Ascending aorta (tissue), 2 donors: Measurements from ENCODE around the gene PABPN1. TPM values are rescaled to one million over a fixed set of nuclear protein-coding genes. Genes with fewer than 3 reads are reported as not detected.

Experiments
- DNase-seq, 2 donors: peaks; one replicate each; pipeline ENCODE4 v3.0.0-alpha.2; 2019; ENCODE audit warnings: low spot score in 2 of 2
- H3K27ac ChIP-seq, 2 donors: fragments of 200-600 bp; sonication (generic); one replicate each; pipeline ENCODE4 v1.5.1; 2016 to 2017; ENCODE audit warnings: mild to moderate bottlenecking in 1 of 2
- H3K27me3 ChIP-seq: fragments of 200-600 bp; sonication (generic); one replicate; pipeline ENCODE4 v1.5.1; 2017
- H3K36me3 ChIP-seq, 2 donors: fragments of 200-600 bp; sonication (generic); one replicate each; pipeline ENCODE4 v1.5.1; 2016
- H3K4me1 ChIP-seq, 2 donors: fragments of 200-600 bp; sonication (generic); one replicate each; pipeline ENCODE4 v1.5.1; 2016 to 2017; ENCODE audit warnings: mild to moderate bottlenecking in 1 of 2
- H3K4me3 ChIP-seq, 2 donors: fragments of 200-600 bp; sonication (generic); one replicate each; pipeline ENCODE4 v1.5.1; 2016 to 2017; ENCODE audit warnings: mild to moderate bottlenecking in 1 of 2
- H3K9me3 ChIP-seq, 2 donors: fragments of 200-600 bp; sonication (generic); one replicate each; pipeline ENCODE4 v1.5.1; 2016
- intact Hi-C: fragments of 100-400 bp; cut with DNase I; formaldehyde crosslinking; loops from one replicate; pipeline ENCODE4 v1.15.1; 2023
- total RNA-seq: library from RNA; depleted of rRNA; stranded (reverse); fragments of >200 nt; gene quantifications from one replicate; pipeline ENCODE4 v1.1.0, GENCODE V29; 2016
- TF ChIP-seq, protein P1 (sequence below), 3 experiments: fragments of 200-600 bp in 2 of 3; fragments of 450-650 bp in 1 of 3; sonication (generic) in 2 of 3; IDR thresholded peaks; one replicate each; pipeline ENCODE4 v1.5.1; 2016 to 2019; ENCODE audit warnings: antibody characterized with exemption in 3 of 3, mild to moderate bottlenecking in 1 of 3, moderate library complexity in 1 of 3

PABPN1 gene
- total RNA-seq, 1 donor from 2014 or later, result 90.6 TPM

DNA sequence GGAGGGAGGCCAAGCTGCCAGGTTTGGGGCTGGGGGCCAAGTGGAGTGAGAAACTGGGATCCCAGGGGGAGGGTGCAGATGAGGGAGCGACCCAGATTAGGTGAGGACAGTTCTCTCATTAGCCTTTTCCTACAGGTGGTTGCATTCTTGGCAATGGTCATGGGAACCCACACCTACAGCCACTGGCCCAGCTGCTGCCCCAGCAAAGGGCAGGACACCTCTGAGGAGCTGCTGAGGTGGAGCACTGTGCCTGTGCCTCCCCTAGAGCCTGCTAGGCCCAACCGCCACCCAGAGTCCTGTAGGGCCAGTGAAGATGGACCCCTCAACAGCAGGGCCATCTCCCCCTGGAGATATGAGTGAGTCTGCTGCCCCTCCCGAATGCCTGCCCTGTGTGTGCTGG lies 51.8 kb downstream of the PABPN1 start:
- Histone ChIP-seq H3K9me3 (no peaks in the 10 kb centered on the region), H3K27ac (no peak overlapping the region), H3K36me3 (no peaks in the 10 kb centered on the region), H3K4me3 (no peak overlapping the region), H3K4me1 (no peaks in the 10 kb centered on the region), H3K27me3 (no peaks in the 10 kb centered on the region)
- intact Hi-C loops, result no loop called here
- TF ChIP-seq, protein P1, sequence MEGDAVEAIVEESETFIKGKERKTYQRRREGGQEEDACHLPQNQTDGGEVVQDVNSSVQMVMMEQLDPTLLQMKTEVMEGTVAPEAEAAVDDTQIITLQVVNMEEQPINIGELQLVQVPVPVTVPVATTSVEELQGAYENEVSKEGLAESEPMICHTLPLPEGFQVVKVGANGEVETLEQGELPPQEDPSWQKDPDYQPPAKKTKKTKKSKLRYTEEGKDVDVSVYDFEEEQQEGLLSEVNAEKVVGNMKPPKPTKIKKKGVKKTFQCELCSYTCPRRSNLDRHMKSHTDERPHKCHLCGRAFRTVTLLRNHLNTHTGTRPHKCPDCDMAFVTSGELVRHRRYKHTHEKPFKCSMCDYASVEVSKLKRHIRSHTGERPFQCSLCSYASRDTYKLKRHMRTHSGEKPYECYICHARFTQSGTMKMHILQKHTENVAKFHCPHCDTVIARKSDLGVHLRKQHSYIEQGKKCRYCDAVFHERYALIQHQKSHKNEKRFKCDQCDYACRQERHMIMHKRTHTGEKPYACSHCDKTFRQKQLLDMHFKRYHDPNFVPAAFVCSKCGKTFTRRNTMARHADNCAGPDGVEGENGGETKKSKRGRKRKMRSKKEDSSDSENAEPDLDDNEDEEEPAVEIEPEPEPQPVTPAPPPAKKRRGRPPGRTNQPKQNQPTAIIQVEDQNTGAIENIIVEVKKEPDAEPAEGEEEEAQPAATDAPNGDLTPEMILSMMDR (IDR thresholded peaks at IDR 0.05), result no peak
- DNase-seq, result no peak

Other genes with a start within 250 kb of the PABPN1 start
- gene ACIN1, start 226.3 kb upstream of the PABPN1 start, total RNA-seq, result 58.9 TPM
- gene C14orf119, start 226.0 kb upstream of the PABPN1 start, total RNA-seq, result 2.2 TPM
- gene CIROP, start 216.5 kb upstream of the PABPN1 start, total RNA-seq, result not detected
- gene CEBPE, start 202.2 kb upstream of the PABPN1 start, total RNA-seq, result not detected
- 59.9 TPM for gene SLC7A8, start 137.8 kb upstream of the PABPN1 start, total RNA-seq
- not detected for gene RNF212B, start 83.5 kb upstream of the PABPN1 start, total RNA-seq
- gene HOMEZ, start 35.3 kb upstream of the PABPN1 start, total RNA-seq, result 7.3 TPM
- 8.9 TPM for gene PPP1R3E, start 18.6 kb upstream of the PABPN1 start, total RNA-seq
- gene BCL2L2, start 14.6 kb upstream of the PABPN1 start, total RNA-seq, result 49.2 TPM
- 89.7 TPM for gene SLC22A17, start 31.4 kb downstream of the PABPN1 start, total RNA-seq
- gene EFS, start 43.7 kb downstream of the PABPN1 start, total RNA-seq, result 38.1 TPM
- gene IL25, start 51.4 kb downstream of the PABPN1 start, total RNA-seq, result not detected
- 2.9 TPM for gene CMTM5, start 55.6 kb downstream of the PABPN1 start, total RNA-seq
- not detected for gene MYH6, start 86.8 kb downstream of the PABPN1 start, total RNA-seq
- gene MYH7, start 114.2 kb downstream of the PABPN1 start, total RNA-seq, result not detected
- gene NGDN, start 148.2 kb downstream of the PABPN1 start, total RNA-seq, result 7.8 TPM
- 1.3 TPM for gene ZFHX2, start 230.3 kb downstream of the PABPN1 start, total RNA-seq
- gene THTPA, start 234.8 kb downstream of the PABPN1 start, total RNA-seq, result 115 TPM
- gene AP1G2, start 246.3 kb downstream of the PABPN1 start, total RNA-seq, result 56.2 TPM